Smooth muscle cell (in vitro differentiated cells): ENCODE measurements around the gene CORO1C. TPM values are rescaled to one million over a fixed set of nuclear protein-coding genes. Genes with fewer than 3 reads are reported as not detected.

Source experiments
- DNase-seq: peaks from one replicate; lab custom pipeline; 2025; ENCODE audit not compliant: unreplicated experiment; lab: John Stamatoyannopoulos, UW
- H2AFZ ChIP-seq: fragments of 200-600 bp; sonication (generic); 2 replicates; pipeline ENCODE4 v1.6.0; 2016; ENCODE audit warnings: antibody characterized with exemption, low read depth, mild to moderate bottlenecking
- H3F3A ChIP-seq: fragments of 200-600 bp; sonication (generic); 2 replicates; pipeline ENCODE4 v1.6.0; 2017; ENCODE audit warnings: antibody characterized with exemption, low read depth
- H3K27ac ChIP-seq: fragments of 200-600 bp; sonication (generic); 2 replicates; pipeline ENCODE4 v1.5.1; 2016; ENCODE audit warnings: low read depth, mild to moderate bottlenecking
- H3K27me3 ChIP-seq: fragments of 200-600 bp; sonication (generic); 2 replicates; pipeline ENCODE4 v1.6.1; 2016; ENCODE audit warnings: low read depth, mild to moderate bottlenecking
- H3K36me3 ChIP-seq: fragments of 200-600 bp; sonication (generic); 2 replicates; pipeline ENCODE4 v1.5.1; 2016; ENCODE audit warnings: low read depth
- H3K4me1 ChIP-seq: fragments of 200-600 bp; sonication (generic); 2 replicates; pipeline ENCODE4 v1.5.1; 2016; ENCODE audit warnings: low read depth
- H3K4me2 ChIP-seq: fragments of 200-600 bp; sonication (generic); 2 replicates; pipeline ENCODE4 v1.6.0; 2016; ENCODE audit warnings: mild to moderate bottlenecking
- H3K4me3 ChIP-seq: fragments of 200-600 bp; sonication (generic); 2 replicates; pipeline ENCODE4 v1.5.1; 2016; ENCODE audit warnings: mild to moderate bottlenecking
- H3K79me2 ChIP-seq: fragments of 200-600 bp; sonication (generic); 2 replicates; pipeline ENCODE4 v1.6.0; 2016; ENCODE audit warnings: low read depth, mild to moderate bottlenecking
- H3K9ac ChIP-seq: fragments of 200-600 bp; sonication (generic); 2 replicates; pipeline ENCODE4 v1.6.0; 2016; ENCODE audit warnings: low read depth
- H3K9me3 ChIP-seq: fragments of 200-600 bp; sonication (generic); replicated peaks from 2 replicates; pipeline ENCODE4 v1.5.1; 2016; ENCODE audit warnings: low read depth
- H4K20me1 ChIP-seq: fragments of 200-600 bp; sonication (generic); 2 replicates; pipeline ENCODE4 v1.6.0; 2016; ENCODE audit warnings: low read depth
- CTCF ChIP-seq: fragments of 200-600 bp; sonication (generic); IDR thresholded peaks from 2 replicates; pipeline ENCODE4 v1.5.1; 2017; ENCODE audit warnings: borderline replicate concordance, mild to moderate bottlenecking, antibody characterized with exemption; ENCODE audit not compliant: insufficient read depth, poor library complexity, severe bottlenecking
- WGBS: methylation state at CpG from one replicate; pipeline ENCODE4 v1.1.7; 2016; ENCODE audit warnings: low lambda C conversion rate; 5-methylcytosine and 5-hydroxymethylcytosine counted together
- polyA plus RNA-seq: library from polyadenylated mRNA; unstranded; fragments of >200 nt; fragmentation: Nextera tagmentation; extraction: Ambion mirVana; gene quantifications from 2 replicates; pipeline ENCODE4 v1.2.1, GENCODE V29; 2016
- total RNA-seq: library from RNA; depleted of rRNA; stranded (reverse); fragments of >200 nt; gene quantifications from 2 replicates; pipeline ENCODE4 v1.2.3, GENCODE V29; 2014

Gene CORO1C
- total and polyA plus RNA-seq, 2 experiments from 2014 or later = 96.7 to 136 TPM

- Histone ChIP-seq H3K27ac (no peak overlapping the region), H3K9ac (no peak overlapping the region), H3K36me3 (peaks cover 4% of the 10 kb centered on the region), H3K4me1 (peaks cover 3% of the 10 kb centered on the region), H3K4me2 (no peak overlapping the region), H3K9me3 (no peaks in the 10 kb centered on the region), H3F3A (peaks cover 18% of the 10 kb centered on the region), H3K79me2 (peaks cover 92% of the 10 kb centered on the region), H3K27me3 (no peaks in the 10 kb centered on the region), H4K20me1 (peaks cover 41% of the 10 kb centered on the region), H3K4me3 (no peak overlapping the region), H2AFZ (no peak overlapping the region)
- 90% methylated on average over 3 of the region's 3 CpGs for WGBS
- TF ChIP-seq CTCF = no peak
- no peak for DNase-seq
These were observed 59.3 kb downstream of the CORO1C start for GRCh38 chr12:108672054-108672453.

- no peak for DNase-seq
- H3K36me3 ChIP-seq = peaks cover 4% of the 10 kb centered on the region
- H3K4me3 ChIP-seq = no peak overlapping the region
- H3K9me3 ChIP-seq = no peaks in the 10 kb centered on the region
- H3K4me1 ChIP-seq = peaks cover 6% of the 10 kb centered on the region
- H4K20me1 ChIP-seq = peaks cover 39% of the 10 kb centered on the region
- H3K27me3 ChIP-seq = no peaks in the 10 kb centered on the region
- H2AFZ ChIP-seq = no peak overlapping the region
- H3K79me2 ChIP-seq = peaks cover 92% of the 10 kb centered on the region
- peaks cover 19% of the 10 kb centered on the region for H3F3A ChIP-seq
- WGBS = 77% methylated on average over 3 of the region's 3 CpGs
- no peak overlapping the region for H3K4me2 ChIP-seq
- H3K9ac ChIP-seq = no peak overlapping the region
- TF ChIP-seq CTCF = no peak
- peak overlapping the region; percentile 27 for H3K27ac ChIP-seq
These were observed 60.2 kb downstream of the CORO1C start for GRCh38 chr12:108671110-108671509.

GRCh38 chr12:108670066-108670631 is 61.2 kb downstream of the CORO1C start:
- Histone ChIP-seq H3K9me3 (no peaks in the 10 kb centered on the region), H3K27me3 (no peaks in the 10 kb centered on the region), H3K27ac (no peak overlapping the region), H3K4me1 (peaks cover 9% of the 10 kb centered on the region), H4K20me1 (peaks cover 37% of the 10 kb centered on the region), H3F3A (peaks cover 23% of the 10 kb centered on the region), H2AFZ (no peak overlapping the region), H3K4me3 (no peak overlapping the region), H3K36me3 (peaks cover 4% of the 10 kb centered on the region), H3K79me2 (peaks cover 94% of the 10 kb centered on the region), H3K4me2 (no peak overlapping the region), H3K9ac (no peak overlapping the region)
- 95% methylated on average over 7 of the region's 7 CpGs for WGBS
- no peak for DNase-seq
- TF ChIP-seq CTCF = no peak

- 94% methylated on average over 1 of the region's 1 CpG for WGBS
- Histone ChIP-seq H3K4me2 (no peak overlapping the region), H3K9ac (no peak overlapping the region), H3K4me1 (peaks cover 19% of the 10 kb centered on the region), H3K36me3 (no peaks in the 10 kb centered on the region), H3K27me3 (no peaks in the 10 kb centered on the region), H2AFZ (no peak overlapping the region), H4K20me1 (peaks cover 29% of the 10 kb centered on the region), H3F3A (peaks cover 21% of the 10 kb centered on the region), H3K79me2 (peaks cover 93% of the 10 kb centered on the region), H3K27ac (peak overlapping the region; percentile 76), H3K9me3 (no peaks in the 10 kb centered on the region), H3K4me3 (no peak overlapping the region)
- TF ChIP-seq CTCF = no peak
- no peak for DNase-seq
These were observed 62.8 kb downstream of the CORO1C start for GRCh38 chr12:108668542-108668941.
